ENCODE results near the gene REG4.

The REG4 gene

GRCh38 chr1:119806489-119806888, 4.8 kb downstream of the REG4 start:
- Histone ChIP-seq H3K9ac (no peak overlapping the region), H3K79me2 (ENCODE audit: insufficient read depth, low read depth) (no peaks in the 10 kb centered on the region), H4K20me1 (ENCODE audit: insufficient read depth) (no peaks in the 10 kb centered on the region), H3K36me3 (ENCODE audit: insufficient read depth) (no peaks in the 10 kb centered on the region), H3K4me2 (no peak overlapping the region), H3K4me1 (ENCODE audit: low read depth, poor library complexity, severe bottlenecking) (peaks cover 12% of the 10 kb centered on the region), H2AFZ (ENCODE audit: low read depth) (no peak overlapping the region), H3K27ac (no peak overlapping the region), H3K4me3 (IDR thresholded peaks at IDR 0.05; ENCODE audit: insufficient read depth, low read depth, low read length) (no peak overlapping the region), H3K27me3 (ENCODE audit: insufficient read depth, low read depth) (no peaks in the 10 kb centered on the region)
- TF ChIP-seq CTCF (conservative IDR thresholded peaks at IDR 0.05; ENCODE audit: low read depth, low read length): no peak

DNA sequence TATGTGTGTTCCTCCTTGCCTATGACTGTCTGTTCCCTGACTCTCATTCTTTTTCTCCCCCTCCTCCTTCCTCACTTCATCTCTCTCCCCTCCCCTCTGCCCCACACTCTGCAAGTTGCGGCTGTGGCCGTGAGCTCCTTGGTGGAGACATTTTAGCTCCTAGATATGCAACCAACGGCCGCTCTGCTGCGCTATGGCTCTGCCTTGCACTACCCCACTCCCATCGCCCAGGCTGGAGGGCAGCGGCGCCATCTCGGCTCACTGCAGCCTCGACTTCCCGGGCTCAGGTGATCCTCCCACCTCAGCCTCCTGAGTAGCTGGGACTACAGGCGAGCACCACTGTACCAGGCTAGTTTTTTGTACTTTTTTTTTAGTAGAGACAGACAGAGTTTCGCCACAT, 5.5 kb downstream of the REG4 start:
- H3K4me1 ChIP-seq (ENCODE audit: low read depth, poor library complexity, severe bottlenecking): peaks cover 12% of the 10 kb centered on the region
- no peaks in the 10 kb centered on the region for H3K27me3 ChIP-seq (ENCODE audit: insufficient read depth, low read depth)
- H3K36me3 ChIP-seq (ENCODE audit: insufficient read depth): no peaks in the 10 kb centered on the region
- no peak overlapping the region for H3K9ac ChIP-seq
- no peak overlapping the region for H3K27ac ChIP-seq
- no peaks in the 10 kb centered on the region for H3K79me2 ChIP-seq (ENCODE audit: insufficient read depth, low read depth)
- no peak overlapping the region for H3K4me2 ChIP-seq
- no peak overlapping the region for H3K4me3 ChIP-seq (IDR thresholded peaks at IDR 0.05; ENCODE audit: insufficient read depth, low read depth, low read length)
- TF ChIP-seq CTCF (conservative IDR thresholded peaks at IDR 0.05; ENCODE audit: low read depth, low read length): no peak
- no peaks in the 10 kb centered on the region for H4K20me1 ChIP-seq (ENCODE audit: insufficient read depth)
- no peak overlapping the region for H2AFZ ChIP-seq (ENCODE audit: low read depth)

DNA sequence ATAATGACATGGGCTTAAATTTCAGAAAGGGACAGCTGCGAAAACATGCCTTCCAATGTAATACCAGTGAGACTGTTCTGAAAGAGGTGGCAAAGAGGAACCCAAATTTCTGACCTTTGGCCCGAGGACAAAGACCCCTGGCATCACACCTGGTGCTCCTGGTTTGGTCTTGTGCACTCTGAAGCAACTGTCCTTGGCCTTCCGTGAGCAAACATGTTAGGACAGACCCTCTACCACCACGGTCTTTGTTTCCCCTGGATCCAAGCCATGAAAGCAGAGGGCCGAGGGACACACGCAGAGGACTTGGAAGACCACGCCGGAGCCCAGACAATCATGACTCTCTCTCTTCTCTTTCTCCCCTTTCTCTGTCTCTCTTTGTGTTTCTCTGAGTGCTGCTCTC, 6.0 kb downstream of the REG4 start:
- no peak overlapping the region for H3K27ac ChIP-seq
- TF ChIP-seq CTCF (conservative IDR thresholded peaks at IDR 0.05; ENCODE audit: low read depth, low read length): no peak
- no peak overlapping the region for H2AFZ ChIP-seq (ENCODE audit: low read depth)
- H4K20me1 ChIP-seq (ENCODE audit: insufficient read depth): no peaks in the 10 kb centered on the region
- no peak overlapping the region for H3K4me2 ChIP-seq
- peaks cover 12% of the 10 kb centered on the region for H3K4me1 ChIP-seq (ENCODE audit: low read depth, poor library complexity, severe bottlenecking)
- no peak overlapping the region for H3K9ac ChIP-seq
- H3K4me3 ChIP-seq (IDR thresholded peaks at IDR 0.05; ENCODE audit: insufficient read depth, low read depth, low read length): no peak overlapping the region
- H3K27me3 ChIP-seq (ENCODE audit: insufficient read depth, low read depth): no peaks in the 10 kb centered on the region
- no peaks in the 10 kb centered on the region for H3K36me3 ChIP-seq (ENCODE audit: insufficient read depth)
- H3K79me2 ChIP-seq (ENCODE audit: insufficient read depth, low read depth): no peaks in the 10 kb centered on the region

DNA sequence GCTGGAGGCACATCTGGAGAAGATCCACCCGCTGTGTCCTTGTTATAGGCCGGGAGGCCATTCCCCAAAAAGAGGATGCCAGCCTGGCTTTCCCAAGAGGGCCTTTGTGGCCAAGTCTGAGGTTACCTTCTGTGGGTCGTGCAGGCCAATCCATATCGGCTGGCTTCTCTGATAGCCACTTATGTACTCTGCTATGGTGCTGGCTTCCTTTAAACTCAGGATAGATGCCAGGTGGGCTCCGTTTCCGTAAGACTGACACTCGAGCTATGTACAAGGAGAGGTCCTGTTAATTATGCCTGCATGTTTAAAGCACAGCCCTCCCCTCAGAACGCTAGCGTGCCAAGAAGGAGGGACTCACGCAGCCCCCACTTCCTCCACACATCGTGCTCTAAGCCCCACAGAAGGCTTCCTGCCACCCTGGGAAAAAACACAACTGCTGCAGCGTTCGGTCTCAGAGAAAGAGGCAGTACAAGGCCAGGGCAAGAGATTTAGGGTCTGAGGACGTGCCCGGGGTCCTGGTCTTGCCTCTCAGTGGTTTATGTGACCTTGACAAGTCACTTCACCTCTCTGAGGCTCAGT, 11.6 kb downstream of the REG4 start:
- Histone ChIP-seq H3K4me1 (ENCODE audit: low read depth, poor library complexity, severe bottlenecking) (no peaks in the 10 kb centered on the region), H3K79me2 (ENCODE audit: insufficient read depth, low read depth) (no peaks in the 10 kb centered on the region), H4K20me1 (ENCODE audit: insufficient read depth) (no peaks in the 10 kb centered on the region), H3K27me3 (ENCODE audit: insufficient read depth, low read depth) (no peaks in the 10 kb centered on the region), H2AFZ (ENCODE audit: low read depth) (no peak overlapping the region), H3K4me2 (no peak overlapping the region), H3K27ac (no peak overlapping the region), H3K36me3 (ENCODE audit: insufficient read depth) (no peaks in the 10 kb centered on the region), H3K9ac (no peak overlapping the region), H3K4me3 (IDR thresholded peaks at IDR 0.05; ENCODE audit: insufficient read depth, low read depth, low read length) (no peak overlapping the region)
- TF ChIP-seq CTCF (conservative IDR thresholded peaks at IDR 0.05; ENCODE audit: low read depth, low read length): no peak

Data from KMS-11 (cell line).